GM12878 (cell line): ENCODE data around the gene OPRD1. TPM values are rescaled to one million over a fixed set of nuclear protein-coding genes. Genes with fewer than 3 reads are reported as not detected.

ENCODE experiments used
- ATAC-seq: fragments of 200-7000 bp; cut with Tn5 transposase; 3 replicates; pipeline ENCODE4 v1.9.1; 2020; ENCODE audit warnings: mild to moderate bottlenecking, moderate library complexity
- BruUV-seq: library from RNA; stranded (reverse); fragments of 400-500 nt; replicated peaks from 2 replicates; lab custom pipeline; 2021; lab: Mats Ljungman, UMichigan
- CTCF ChIA-PET: fragments of 300-600 bp; sonication (Branson Sonifier 250); formaldehyde crosslinking; extraction: SDS; loops from one replicate; lab custom pipeline; 2021; ENCODE audit warnings: inconsistent platforms; lab: Yijun Ruan, JAX
- POLR2A ChIA-PET: fragments of 350-600 bp; formaldehyde crosslinking; extraction: SDS; loops from one replicate; lab custom pipeline; 2021; ENCODE audit warnings: inconsistent platforms; lab: Charles Lee
- RAD21 ChIA-PET: fragments of 300-600 bp; sonication (Branson Sonifier 250); formaldehyde crosslinking; loops from one replicate; lab custom pipeline; 2023; ENCODE audit warnings: antibody characterized with exemption; ENCODE audit not compliant: unreplicated experiment; lab: Charles Lee
- SMC1A ChIA-PET: fragments of 300-600 bp; sonication (Branson Sonifier 250); formaldehyde crosslinking; loops from one replicate; lab custom pipeline; 2023; ENCODE audit not compliant: unreplicated experiment, uncharacterized antibody; lab: Charles Lee
- DNase-seq: peaks from one replicate; pipeline ENCODE4 v3.0.0-alpha.2; 2011; ENCODE audit warnings: low read depth, low spot score
- FAIRE-seq: peaks from 3 replicates; lab custom pipeline; 2011; peaks lifted over from hg19 to GRCh38; lab: Jason Lieb, UNC
- H2AFZ ChIP-seq: 2 replicates; pipeline ENCODE4 v1.6.0; 2011; ENCODE audit warnings: low read depth, low read length, control low read depth; ENCODE audit not compliant: control insufficient read depth
- H3K27ac ChIP-seq: 2 replicates; pipeline ENCODE4 v1.5.1; 2011; ENCODE audit warnings: control low read depth; ENCODE audit not compliant: control insufficient read depth, insufficient read depth
- H3K27me3 ChIP-seq, 2 experiments: replicated peaks in 1 of 2; 2 replicates each; pipeline versions ENCODE4 v1.6.0 to v1.6.1; 2011; ENCODE audit warnings: low read length in 1 of 2; ENCODE audit not compliant: control insufficient read depth in 2 of 2, insufficient read depth in 2 of 2
- H3K36me3 ChIP-seq, 2 experiments: 2 replicates each; pipeline ENCODE4 v1.5.1; 2011; ENCODE audit warnings: low read length in 1 of 2; ENCODE audit not compliant: control insufficient read depth in 2 of 2, insufficient read depth in 2 of 2
- H3K4me1 ChIP-seq: 2 replicates; pipeline ENCODE4 v1.6.1; 2011; ENCODE audit warnings: mild to moderate bottlenecking, low read length, moderate library complexity, mixed read lengths; ENCODE audit not compliant: control insufficient read depth, insufficient read depth
- H3K4me2 ChIP-seq: 2 replicates; pipeline ENCODE4 v1.6.0; 2011; ENCODE audit warnings: control low read depth; ENCODE audit not compliant: control insufficient read depth, insufficient read depth
- H3K4me3 ChIP-seq: fragments of 200-600 bp; sonication (generic); 2 replicates; pipeline ENCODE4 v1.5.1; 2016
- H3K79me2 ChIP-seq: 2 replicates; pipeline ENCODE4 v1.6.0; 2011; ENCODE audit warnings: low read length; ENCODE audit not compliant: control insufficient read depth, insufficient read depth
- H3K9ac ChIP-seq: 2 replicates; pipeline ENCODE4 v1.8.0; 2011; ENCODE audit warnings: low read length, control low read depth, mixed read lengths; ENCODE audit not compliant: control insufficient read depth, insufficient read depth
- H3K9me3 ChIP-seq: replicated peaks from 3 replicates; pipeline ENCODE4 v1.5.1; 2011; ENCODE audit warnings: mild to moderate bottlenecking, low read length; ENCODE audit not compliant: control insufficient read depth, insufficient read depth
- H4K20me1 ChIP-seq: 2 replicates; pipeline ENCODE4 v1.6.0; 2011; ENCODE audit not compliant: control insufficient read depth, insufficient read depth
- ATF7 ChIP-seq: fragments of 450-650 bp; IDR thresholded peaks from 2 replicates; pipeline ENCODE4 v1.6.1; 2016; ENCODE audit warnings: low read depth, mild to moderate bottlenecking
- BRCA1 ChIP-seq: IDR thresholded peaks from 2 replicates; pipeline ENCODE4 v1.6.1; 2011; ENCODE audit warnings: low read depth, low read length, improper control_type of control experiment
- CUX1 ChIP-seq: IDR thresholded peaks from 2 replicates; pipeline ENCODE4 v1.6.1; 2012; ENCODE audit warnings: improper control_type of control experiment, low read depth, low read length; ENCODE audit not compliant: insufficient replicate concordance
- ESRRA ChIP-seq: IDR thresholded peaks from 2 replicates; pipeline ENCODE4 v1.6.1; 2012; ENCODE audit warnings: mild to moderate bottlenecking, low read length, improper control_type of control experiment
- GABPA ChIP-seq: IDR thresholded peaks from 2 replicates; pipeline ENCODE4 v1.6.1; 2014; ENCODE audit warnings: antibody characterized with exemption, low read depth, mild to moderate bottlenecking, inconsistent platforms
- HCFC1 ChIP-seq: fragments of 150-350 bp; IDR thresholded peaks from 2 replicates; pipeline ENCODE4 v1.6.1; 2014; ENCODE audit warnings: low read length
- IRF4 ChIP-seq: IDR thresholded peaks from 2 replicates; pipeline ENCODE4 v1.6.1; 2011; ENCODE audit warnings: low read depth, low read length
- MYB ChIP-seq: fragments of 150-350 bp; IDR thresholded peaks from 2 replicates; pipeline ENCODE4 v1.6.1; 2014; ENCODE audit warnings: mild to moderate bottlenecking, low read depth, low read length, borderline replicate concordance
- NFIC ChIP-seq: IDR thresholded peaks from 2 replicates; pipeline ENCODE4 v1.6.1; 2012; ENCODE audit warnings: low read depth, mild to moderate bottlenecking, inconsistent platforms, low read length, moderate library complexity
- POLR2AphosphoS2 ChIP-seq: IDR thresholded peaks from 2 replicates; pipeline ENCODE4 v1.6.1; 2011; ENCODE audit warnings: low read depth, mild to moderate bottlenecking, low read length, improper control_type of control experiment, moderate library complexity
- SMAD1 ChIP-seq: fragments of 450-650 bp; IDR thresholded peaks from 2 replicates; pipeline ENCODE4 v1.6.1; 2018; ENCODE audit warnings: mild to moderate bottlenecking, low read depth; ENCODE audit not compliant: partially characterized antibody
- WGBS: methylation state at CpG from one replicate; pipeline ENCODE4 v1.1.6; 2016; ENCODE audit warnings: low lambda C conversion rate; ENCODE audit not compliant: insufficient replicate concordance, insufficient coverage; ENCODE audit errors: missing lambda C conversion rate; 5-methylcytosine and 5-hydroxymethylcytosine counted together
- in situ Hi-C: fragments of 300-500 bp; cut with MboI; formaldehyde crosslinking; loops from 9 replicates; pipeline ENCODE4 v1.14.3; 2018; ENCODE audit warnings: mixed read lengths
- intact Hi-C: fragments of 100-400 bp; cut with micrococcal nuclease; formaldehyde crosslinking; loops from one replicate; pipeline ENCODE4 v1.14.2; 2022; ENCODE audit not compliant: unreplicated experiment
- polyA plus RNA-seq, 11 experiments: library from polyadenylated mRNA; depleted of rRNA in 4 of 11; unstranded in 6 of 11; stranded (reverse) in 5 of 11; fragments of >200 nt; fragmentation: Nextera tagmentation in 4 of 11; fragmentation: Illumina TruSeq in 1 of 11; extraction: Ambion mirVana in 4 of 11; extraction: Trizol in 1 of 11; gene quantifications; 1 replicate in 1 of 11; 2 replicates in 10 of 11; pipeline versions ENCODE4 v1.2.1 to v1.2.3, GENCODE V29; 2011 to 2016; ENCODE audit warnings: inconsistent platforms in 2 of 11, missing spikeins in 2 of 11, low read depth in 1 of 11
- total RNA-seq, 4 experiments: library from RNA; depleted of rRNA in 3 of 4; stranded (reverse); fragments of >200 nt in 3 of 4; fragmentation: Illumina TruSeq in 1 of 4; extraction: Trizol in 1 of 4; gene quantifications; 2 replicates each; pipeline versions ENCODE4 v1.2.1 to v1.2.3, GENCODE V29; 2013 to 2021
- TF ChIP-seq, protein P1 (sequence below): IDR thresholded peaks from 2 replicates; pipeline ENCODE4 v1.6.1; 2011; ENCODE audit warnings: borderline replicate concordance, low read depth, mild to moderate bottlenecking, moderate library complexity, low read length; ENCODE audit not compliant: insufficient read depth, poor library complexity, severe bottlenecking

OPRD1 gene
- total and polyA plus RNA-seq, 10 of the 15 experiments (the other 5 are each of a cell fraction or from before 2014, with no cell fraction given): 0.02 TPM; not detected in 8

DNA sequence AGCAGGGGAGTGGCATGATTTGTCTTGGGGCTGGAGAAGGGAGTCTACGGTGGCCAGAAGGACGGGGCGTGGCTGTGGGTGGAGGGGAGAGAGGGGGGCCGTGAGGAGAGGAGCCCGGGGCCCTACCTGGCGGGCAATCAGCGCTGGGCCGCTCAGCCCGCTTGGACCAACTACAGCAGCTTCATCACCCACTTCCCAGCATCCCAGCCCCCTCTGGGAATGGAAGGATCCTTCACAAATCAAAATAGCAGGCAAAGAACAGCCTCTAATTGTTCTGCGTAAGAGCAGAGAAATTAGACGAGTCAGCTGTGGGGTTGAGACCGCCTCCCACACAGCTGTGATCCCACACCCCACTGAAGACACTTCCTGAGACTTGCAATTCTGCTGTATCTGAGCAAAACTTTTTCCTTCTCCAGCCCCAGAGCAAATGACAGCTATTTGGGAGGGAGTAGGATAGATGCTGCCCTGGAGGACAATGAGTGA is 43.5 kb downstream of the OPRD1 start:
- no peak for FAIRE-seq
- RAD21 ChIA-PET: no interaction called here
- POLR2A ChIA-PET: no interaction called here
- in situ Hi-C loops (no loop called here), intact Hi-C loops (no loop called here)
- Histone ChIP-seq H4K20me1 (no peaks in the 10 kb centered on the region), H3K4me3 (no peak overlapping the region), H3K4me2 (no peak overlapping the region), H3K27ac (no peak overlapping the region), H3K79me2 (no peaks in the 10 kb centered on the region), H3K27me3 (no peaks in the 10 kb centered on the region), H3K9ac (no peak overlapping the region), H2AFZ (no peak overlapping the region), H3K9me3 (no peaks in the 10 kb centered on the region), H3K4me1 (no peaks in the 10 kb centered on the region), H3K36me3 (no peaks in the 10 kb centered on the region)
- CTCF ChIA-PET: interaction anchor here (0.5 to 1.3 kb wide), 2 partner anchors 70 to 184 kb away, joined by 3 to 6 read pairs; no protein-coding TSS in a partner anchor
- no peak for DNase-seq
- 45% methylated on average over 7 of the region's 12 CpGs for WGBS
- no TSS peak for BruUV-seq
- SMC1A ChIA-PET: no interaction called here
- ATAC-seq: no peak
- TF ChIP-seq ATF7 (no peak), IRF4 (no peak)

DNA sequence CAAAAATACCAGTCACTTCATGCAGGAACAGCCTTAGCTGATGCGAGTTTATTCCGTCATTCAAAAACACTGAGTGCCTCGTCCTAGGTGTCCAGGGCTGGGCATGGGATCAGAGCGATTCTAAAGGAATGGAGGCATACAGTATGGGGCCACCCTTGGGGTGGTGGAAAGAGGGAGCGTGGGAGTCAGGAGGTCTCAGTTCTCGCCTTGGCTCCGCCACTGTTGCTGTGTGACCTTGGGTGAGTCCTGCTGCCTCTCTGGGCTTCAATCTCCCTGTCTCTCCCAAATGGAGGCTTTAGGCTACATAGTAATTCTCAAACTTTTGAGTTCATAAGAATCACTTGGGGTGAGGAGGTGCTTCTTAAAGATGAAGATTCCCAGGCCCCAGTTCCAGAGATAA is 44.0 kb downstream of the OPRD1 start:
- no peaks in the 10 kb centered on the region for H3K79me2 ChIP-seq
- no peaks in the 10 kb centered on the region for H4K20me1 ChIP-seq
- no peaks in the 10 kb centered on the region for H3K4me1 ChIP-seq
- ChIA-PET POLR2A (no interaction called here), SMC1A (no interaction called here), RAD21 (no interaction called here), CTCF (no interaction called here)
- DNase-seq (no peak), ATAC-seq (no peak), FAIRE-seq (no peak)
- BruUV-seq: no TSS peak
- H3K9ac ChIP-seq: no peak overlapping the region
- H3K36me3 ChIP-seq: no peaks in the 10 kb centered on the region
- no peaks in the 10 kb centered on the region for H3K27me3 ChIP-seq
- in situ Hi-C loops (no loop called here), intact Hi-C loops (no loop called here)
- no peak overlapping the region for H3K4me3 ChIP-seq
- H2AFZ ChIP-seq: no peak overlapping the region
- no peaks in the 10 kb centered on the region for H3K9me3 ChIP-seq
- H3K4me2 ChIP-seq: no peak overlapping the region
- H3K27ac ChIP-seq: no peak overlapping the region
- WGBS: 60% methylated on average over 7 of the region's 7 CpGs
- TF ChIP-seq SMAD1 (no peak), POLR2AphosphoS2 (no peak), GABPA (no peak), ESRRA (no peak), MYB (no peak), BRCA1 (no peak), NFIC (no peak), CUX1 (no peak), HCFC1 (no peak)
- TF ChIP-seq, protein P1, sequence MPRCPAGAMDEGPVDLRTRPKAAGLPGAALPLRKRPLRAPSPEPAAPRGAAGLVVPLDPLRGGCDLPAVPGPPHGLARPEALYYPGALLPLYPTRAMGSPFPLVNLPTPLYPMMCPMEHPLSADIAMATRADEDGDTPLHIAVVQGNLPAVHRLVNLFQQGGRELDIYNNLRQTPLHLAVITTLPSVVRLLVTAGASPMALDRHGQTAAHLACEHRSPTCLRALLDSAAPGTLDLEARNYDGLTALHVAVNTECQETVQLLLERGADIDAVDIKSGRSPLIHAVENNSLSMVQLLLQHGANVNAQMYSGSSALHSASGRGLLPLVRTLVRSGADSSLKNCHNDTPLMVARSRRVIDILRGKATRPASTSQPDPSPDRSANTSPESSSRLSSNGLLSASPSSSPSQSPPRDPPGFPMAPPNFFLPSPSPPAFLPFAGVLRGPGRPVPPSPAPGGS: no peak
